PC-9 (cell line): ENCODE measurements around the gene FOXK1. TPM values are rescaled to one million over a fixed set of nuclear protein-coding genes. Genes with fewer than 3 reads are reported as not detected.

Experiments
- BruUV-seq: library from RNA; stranded (reverse); fragments of 400-500 nt; replicated peaks from 2 replicates; lab custom pipeline; 2021; lab: Mats Ljungman, UMichigan
- CTCF ChIA-PET: fragments of 300-600 bp; sonication (Branson Sonifier 250); formaldehyde crosslinking; loops from one replicate; lab custom pipeline; 2022; ENCODE audit warnings: antibody characterized with exemption; lab: Charles Lee
- POLR2A ChIA-PET: fragments of 300-600 bp; sonication (Branson Sonifier 250); formaldehyde crosslinking; loops from one replicate; lab custom pipeline; 2022; ENCODE audit warnings: antibody characterized with exemption; ENCODE audit not compliant: unreplicated experiment; lab: Charles Lee
- DNase-seq, 2 experiments: peaks; one replicate each; pipeline versions ENCODE4 v3.0.0 to v3.0.0-alpha.2; 2015 to 2022; ENCODE audit warnings: mixed read lengths in 1 of 2
- H2AFZ ChIP-seq: fragments of 200-600 bp; sonication (generic); 2 replicates; pipeline ENCODE4 v1.8.1; 2017; ENCODE audit warnings: antibody characterized with exemption
- H3F3A ChIP-seq: fragments of 200-600 bp; sonication (generic); 2 replicates; pipeline ENCODE4 v1.8.1; 2017; ENCODE audit warnings: antibody characterized with exemption, mild to moderate bottlenecking, low read depth; ENCODE audit not compliant: insufficient read depth
- H3K27ac ChIP-seq: fragments of 200-600 bp; sonication (generic); 2 replicates; pipeline ENCODE4 v1.6.1; 2016; ENCODE audit warnings: mixed run types
- H3K27me3 ChIP-seq: fragments of 200-600 bp; sonication (generic); 2 replicates; pipeline ENCODE4 v1.6.1; 2016; ENCODE audit warnings: low read depth, mixed run types; ENCODE audit not compliant: insufficient read depth
- H3K36me3 ChIP-seq: fragments of 200-600 bp; sonication (generic); 2 replicates; pipeline ENCODE4 v1.6.1; 2016; ENCODE audit warnings: low read depth, mixed run types
- H3K4me1 ChIP-seq: fragments of 200-600 bp; sonication (generic); replicated peaks from 2 replicates; pipeline ENCODE4 v1.6.1; 2016; ENCODE audit warnings: mixed run types; ENCODE audit not compliant: insufficient read depth
- H3K4me2 ChIP-seq: fragments of 200-600 bp; sonication (generic); 2 replicates; pipeline ENCODE4 v1.6.1; 2017; ENCODE audit warnings: mixed run types
- H3K4me3 ChIP-seq: fragments of 200-600 bp; sonication (generic); 2 replicates; pipeline ENCODE4 v1.6.1; 2016; ENCODE audit warnings: mixed run types
- H3K79me2 ChIP-seq: fragments of 200-600 bp; sonication (generic); 2 replicates; pipeline ENCODE4 v1.6.1; 2017; ENCODE audit warnings: low read depth, mixed run types
- H3K9me2 ChIP-seq: fragments of 200-600 bp; sonication (generic); 2 replicates; pipeline ENCODE4 v1.8.1; 2017; ENCODE audit warnings: mild to moderate bottlenecking; ENCODE audit not compliant: insufficient read depth
- H3K9me3 ChIP-seq: fragments of 200-600 bp; sonication (generic); 2 replicates; pipeline ENCODE4 v1.8.1; 2016; ENCODE audit warnings: low read depth; ENCODE audit not compliant: insufficient read depth
- H4K20me1 ChIP-seq: fragments of 200-600 bp; sonication (generic); 2 replicates; pipeline ENCODE4 v1.8.1; 2017; ENCODE audit not compliant: insufficient read depth
- EZH2 ChIP-seq: fragments of 200-600 bp; sonication (generic); IDR thresholded peaks from 2 replicates; pipeline ENCODE4 v1.8.0; 2017; ENCODE audit warnings: antibody characterized with exemption, low read depth
- intact Hi-C: fragments of 100-400 bp; cut with micrococcal nuclease; formaldehyde crosslinking; loops from one replicate; pipeline ENCODE4 v1.10.0; 2022; ENCODE audit not compliant: unreplicated experiment
- total RNA-seq: library from RNA; stranded (reverse); gene quantifications from 2 replicates; pipeline ENCODE4 v1.2.3, GENCODE V29; 2021
- TF ChIP-seq, protein P1 (sequence below): fragments of 200-600 bp; sonication (generic); conservative IDR thresholded peaks from 2 replicates; pipeline ENCODE4 v1.6.1; 2017; ENCODE audit warnings: mixed run types, antibody characterized with exemption, mild to moderate bottlenecking, moderate library complexity

FOXK1 gene
- total RNA-seq, 1 experiment from 2014 or later: 68.1 TPM

DNA sequence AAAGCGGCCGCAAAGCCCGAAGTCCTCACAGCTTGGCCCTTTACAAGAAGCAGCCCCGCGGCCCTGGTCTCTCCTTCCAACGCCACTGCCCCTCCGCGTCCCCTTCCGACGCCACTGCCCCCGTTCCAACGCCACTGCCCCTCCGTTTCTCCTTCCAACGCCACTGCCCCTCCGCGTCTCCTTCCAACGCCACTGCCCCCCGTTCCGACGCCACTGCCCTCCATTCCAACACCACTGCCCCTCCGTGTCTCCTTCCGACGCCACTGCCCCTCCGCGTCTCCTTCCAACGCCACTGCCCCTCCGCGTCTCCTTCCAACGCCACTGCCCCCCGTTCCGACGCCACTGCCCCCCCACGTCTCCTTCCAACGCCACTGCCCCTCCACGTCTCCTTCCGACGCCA is 126.5 kb downstream of the FOXK1 start:
- CTCF ChIA-PET: no interaction called here
- Histone ChIP-seq H3K36me3 (no peaks in the 10 kb centered on the region), H3K79me2 (no peaks in the 10 kb centered on the region), H3K4me1 (peaks cover 7% of the 10 kb centered on the region), H4K20me1 (no peaks in the 10 kb centered on the region), H3K9me2 (no peaks in the 10 kb centered on the region), H3K27ac (no peak overlapping the region), H3K27me3 (peaks cover 69% of the 10 kb centered on the region), H2AFZ (no peak overlapping the region), H3K4me2 (no peak overlapping the region), H3F3A (peaks cover 12% of the 10 kb centered on the region; the same call in 1 of the 2 replicates), H3K4me3 (no peak overlapping the region), H3K9me3 (no peaks in the 10 kb centered on the region)
- no TSS peak for BruUV-seq
- POLR2A ChIA-PET: no interaction called here
- no peak for DNase-seq
- TF ChIP-seq, protein P1, sequence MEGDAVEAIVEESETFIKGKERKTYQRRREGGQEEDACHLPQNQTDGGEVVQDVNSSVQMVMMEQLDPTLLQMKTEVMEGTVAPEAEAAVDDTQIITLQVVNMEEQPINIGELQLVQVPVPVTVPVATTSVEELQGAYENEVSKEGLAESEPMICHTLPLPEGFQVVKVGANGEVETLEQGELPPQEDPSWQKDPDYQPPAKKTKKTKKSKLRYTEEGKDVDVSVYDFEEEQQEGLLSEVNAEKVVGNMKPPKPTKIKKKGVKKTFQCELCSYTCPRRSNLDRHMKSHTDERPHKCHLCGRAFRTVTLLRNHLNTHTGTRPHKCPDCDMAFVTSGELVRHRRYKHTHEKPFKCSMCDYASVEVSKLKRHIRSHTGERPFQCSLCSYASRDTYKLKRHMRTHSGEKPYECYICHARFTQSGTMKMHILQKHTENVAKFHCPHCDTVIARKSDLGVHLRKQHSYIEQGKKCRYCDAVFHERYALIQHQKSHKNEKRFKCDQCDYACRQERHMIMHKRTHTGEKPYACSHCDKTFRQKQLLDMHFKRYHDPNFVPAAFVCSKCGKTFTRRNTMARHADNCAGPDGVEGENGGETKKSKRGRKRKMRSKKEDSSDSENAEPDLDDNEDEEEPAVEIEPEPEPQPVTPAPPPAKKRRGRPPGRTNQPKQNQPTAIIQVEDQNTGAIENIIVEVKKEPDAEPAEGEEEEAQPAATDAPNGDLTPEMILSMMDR: no peak
- TF ChIP-seq EZH2: no peak
- intact Hi-C loops: no loop called here

DNA sequence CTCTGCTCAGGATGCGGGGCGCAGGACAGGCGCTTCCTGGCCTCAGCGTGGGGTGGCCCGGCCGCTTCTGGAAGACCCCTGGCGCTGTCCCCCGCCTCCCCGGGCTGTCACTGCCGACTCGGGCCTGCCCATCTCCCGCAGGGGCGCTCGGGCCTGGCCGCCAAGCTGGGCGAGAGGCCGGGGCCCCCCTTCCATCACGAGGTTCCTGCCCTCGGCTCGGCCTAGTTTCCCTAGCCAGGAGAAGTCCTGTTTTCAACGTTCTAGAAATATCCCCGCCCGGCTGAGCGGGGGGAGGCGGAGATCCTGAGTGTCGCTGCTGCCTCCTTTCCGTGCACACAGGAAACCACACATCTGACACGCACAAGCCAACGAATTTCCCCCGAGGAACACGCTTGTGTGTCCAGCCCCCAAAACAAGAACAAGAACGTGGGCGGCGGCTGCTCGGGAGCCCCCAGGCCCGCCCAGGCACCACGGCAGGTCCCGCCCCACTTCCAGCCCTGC is 127.0 kb downstream of the FOXK1 start:
- no peaks in the 10 kb centered on the region for H3K36me3 ChIP-seq
- ChIA-PET CTCF (no interaction called here), POLR2A (no interaction called here)
- no peak overlapping the region for H3K4me2 ChIP-seq
- H4K20me1 ChIP-seq: no peaks in the 10 kb centered on the region
- BruUV-seq: no TSS peak
- intact Hi-C loops: no loop called here
- H3K9me3 ChIP-seq: no peaks in the 10 kb centered on the region
- H3K79me2 ChIP-seq: no peaks in the 10 kb centered on the region
- H3K27me3 ChIP-seq: peaks cover 72% of the 10 kb centered on the region
- no peak for TF ChIP-seq EZH2
- TF ChIP-seq, protein P1: no peak
- H3K4me1 ChIP-seq: peaks cover 7% of the 10 kb centered on the region
- H3F3A ChIP-seq: peaks cover 12% of the 10 kb centered on the region; the same call in 1 of the 2 replicates
- no peak overlapping the region for H3K4me3 ChIP-seq
- H3K9me2 ChIP-seq: no peaks in the 10 kb centered on the region
- H2AFZ ChIP-seq: no peak overlapping the region
- no peak overlapping the region for H3K27ac ChIP-seq
- DNase-seq: no peak

DNA sequence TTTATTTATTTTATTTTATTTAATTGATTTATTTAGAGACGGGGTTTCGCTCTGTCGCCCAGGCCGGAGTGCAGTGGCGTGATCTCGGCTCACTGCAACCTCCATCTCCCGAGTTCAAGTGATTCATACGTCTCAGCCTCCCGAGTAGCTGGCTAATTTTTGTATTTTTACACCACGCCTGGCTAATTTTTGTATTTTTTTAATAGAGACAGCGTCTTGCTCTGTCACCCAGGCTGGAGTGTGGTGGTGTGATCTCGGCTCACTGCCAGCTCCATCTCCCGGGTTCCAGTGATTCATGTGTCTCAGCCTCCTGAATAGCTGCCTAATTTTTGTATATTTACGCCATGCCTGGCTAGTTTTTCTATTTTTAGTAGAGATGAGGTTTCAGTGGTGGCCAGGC is 127.6 kb downstream of the FOXK1 start:
- H3K79me2 ChIP-seq: no peaks in the 10 kb centered on the region
- intact Hi-C loops: no loop called here
- peaks cover 7% of the 10 kb centered on the region for H3K4me1 ChIP-seq
- peaks cover 77% of the 10 kb centered on the region for H3K27me3 ChIP-seq
- H3K4me3 ChIP-seq: no peak overlapping the region
- H3K27ac ChIP-seq: no peak overlapping the region
- no peaks in the 10 kb centered on the region for H3K9me3 ChIP-seq
- ChIA-PET POLR2A (no interaction called here), CTCF (no interaction called here)
- peaks cover 12% of the 10 kb centered on the region; the same call in 1 of the 2 replicates for H3F3A ChIP-seq
- no peaks in the 10 kb centered on the region for H3K9me2 ChIP-seq
- DNase-seq: no peak
- TF ChIP-seq, protein P1: no peak
- no peak for TF ChIP-seq EZH2
- no peak overlapping the region for H3K4me2 ChIP-seq
- no peak overlapping the region for H2AFZ ChIP-seq
- no peaks in the 10 kb centered on the region for H3K36me3 ChIP-seq
- no TSS peak for BruUV-seq
- H4K20me1 ChIP-seq: no peaks in the 10 kb centered on the region
